GM18508 (cell line): ENCODE measurements around the gene ELOA.
"Not testable (repeated sequence)": the region's sequence is repeated elsewhere in the genome, so short reads cannot be mapped to it uniquely, and the experiment has no call there.

Experiments
- ATAC-seq: cut with Tn5 transposase; IDR thresholded peaks from one replicate; pipeline ENCODE4 v1.9.1; 2021; ENCODE audit warnings: moderate number of reproducible peaks; ENCODE audit not compliant: insufficient read depth, unreplicated experiment

The ELOA gene

GRCh38 chr1:23777979-23778814 is 34.9 kb downstream of the ELOA start, which contains the start of gene PITHD1:
Gene PITHD1 (plus strand): TSS chr1:23778418. CDS start chr1:23778516, 98 bp downstream.
- ATAC-seq: no peak

GRCh38 chr1:23779826-23780371 is 36.6 kb downstream of the ELOA start:
- ATAC-seq: no peak

- ATAC-seq: not testable (repeated sequence)
Observed at GRCh38 chr1:23783141-23783540, 39.9 kb downstream of the ELOA start.

- no peak for ATAC-seq
Observed at GRCh38 chr1:23784846-23785245, 41.6 kb downstream of the ELOA start.

GRCh38 chr1:23787701-23788100 is 44.4 kb downstream of the ELOA start:
- no peak for ATAC-seq

- no peak for ATAC-seq
Observed at GRCh38 chr1:23788695-23789094, 45.4 kb downstream of the ELOA start.

GRCh38 chr1:23790696-23791515 is 47.6 kb downstream of the ELOA start, which contains the start of gene LYPLA2:
Gene LYPLA2 (plus strand): TSS chr1:23791145. CDS start chr1:23792683, 1,538 bp downstream.
- ATAC-seq: no peak

- no peak for ATAC-seq
Observed at GRCh38 chr1:23791516-23792047, 48.3 kb downstream of the ELOA start.

GRCh38 chr1:23792151-23792945 is 49.1 kb downstream of the ELOA start:
- no peak for ATAC-seq

GRCh38 chr1:23793018-23793781 is 49.9 kb downstream of the ELOA start:
- ATAC-seq: no peak

- no peak for ATAC-seq
Observed at GRCh38 chr1:23793861-23794731, 50.8 kb downstream of the ELOA start.

- not testable (repeated sequence) for ATAC-seq
Observed at GRCh38 chr1:23794732-23795182, 51.5 kb downstream of the ELOA start.

- ATAC-seq: no peak
Observed at GRCh38 chr1:23795676-23796465, 52.6 kb downstream of the ELOA start.

GRCh38 chr1:23796466-23797271 is 53.4 kb downstream of the ELOA start:
- ATAC-seq: no peak

GRCh38 chr1:23797478-23798448 is 54.5 kb downstream of the ELOA start:
- ATAC-seq: no peak
